Natural killer cell (primary cell): Measurements from ENCODE around the gene SLC22A23. TPM values are rescaled to one million over a fixed set of nuclear protein-coding genes. Genes with fewer than 3 reads are reported as not detected.

Experiments
- ATAC-seq, 3 donors: fragments of 150-1000 bp in 2 of 3; fragments of 200-7000 bp in 1 of 3; cut with Tn5 transposase; 1 replicate in 1 of 3; 2 replicates in 2 of 3; pipeline ENCODE4 v1.10.0; 2021; ENCODE audit warnings: mild to moderate bottlenecking in 2 of 3, moderate library complexity in 2 of 3
- DNase-seq, 2 donors: peaks; one replicate each; pipeline versions ENCODE4 v3.0.0 to v3.0.0-alpha.2; 2013 to 2021; ENCODE audit warnings: mixed read lengths in 1 of 2
- H3K27ac ChIP-seq: one replicate; pipeline ENCODE4 v1.5.1; 2013; ENCODE audit warnings: mild to moderate bottlenecking, low read length
- H3K27me3 ChIP-seq: one replicate; pipeline ENCODE4 v1.6.1; 2013; ENCODE audit warnings: low read length; ENCODE audit not compliant: control insufficient read depth, insufficient read depth
- H3K36me3 ChIP-seq: one replicate; pipeline ENCODE4 v1.6.1; 2013; ENCODE audit warnings: low read length; ENCODE audit not compliant: control insufficient read depth, insufficient read depth
- H3K4me1 ChIP-seq: one replicate; pipeline ENCODE4 v1.6.1; 2013; ENCODE audit warnings: low read length; ENCODE audit not compliant: control insufficient read depth, insufficient read depth
- H3K4me3 ChIP-seq: one replicate; pipeline ENCODE4 v1.5.1; 2013; ENCODE audit warnings: low read length
- H3K9me3 ChIP-seq: one replicate; pipeline ENCODE4 v1.6.1; 2013; ENCODE audit warnings: low read length; ENCODE audit not compliant: control insufficient read depth, insufficient read depth
- H3K27ac Mint-ChIP-seq, 2 donors: one replicate each; pipeline ENCODE4 v1.8.0; 2022; ENCODE audit warnings: mild to moderate bottlenecking in 2 of 2, mixed read lengths in 2 of 2, moderate library complexity in 1 of 2
- H3K27me3 Mint-ChIP-seq, 2 donors: one replicate each; pipeline ENCODE4 v1.8.0; 2022; ENCODE audit warnings: low read depth in 2 of 2, mixed read lengths in 2 of 2
- H3K36me3 Mint-ChIP-seq: one replicate; pipeline ENCODE4 v1.8.0; 2022; ENCODE audit warnings: mixed read lengths
- H3K4me1 Mint-ChIP-seq, 2 donors: one replicate each; pipeline ENCODE4 v1.8.0; 2022; ENCODE audit warnings: mixed read lengths in 2 of 2
- H3K4me3 Mint-ChIP-seq: one replicate; pipeline ENCODE4 v1.8.0; 2022; ENCODE audit warnings: mild to moderate bottlenecking, moderate library complexity, mixed read lengths
- H3K9me3 Mint-ChIP-seq, 2 donors: one replicate each; pipeline ENCODE4 v1.8.0; 2022; ENCODE audit warnings: mixed read lengths in 2 of 2
- CTCF ChIP-seq: fragments of 200-600 bp; IDR thresholded peaks from one replicate; pipeline ENCODE4 v1.8.0; 2022; ENCODE audit warnings: antibody characterized with exemption
- WGBS: methylation state at CpG from one replicate; pipeline ENCODE4 v1.1.7; 2013; ENCODE audit warnings: missing lambda C conversion rate; ENCODE audit not compliant: insufficient coverage; 5-methylcytosine and 5-hydroxymethylcytosine counted together
- intact Hi-C: fragments of 100-400 bp; cut with micrococcal nuclease; formaldehyde crosslinking; loops from one replicate; pipeline ENCODE4 v1.14.2; 2022
- total RNA-seq, 4 donors: library from RNA; stranded (reverse); fragments of 120-200 nt in 1 of 4; gene quantifications; one replicate each; pipeline versions ENCODE4 v1.2.3 to v1.2.4, GENCODE V29; 2013 to 2022

SLC22A23 gene
- total RNA-seq, 3 donors from 2014 or later (not counting 1 experiment from before 2014, with no cell fraction given) = 0.24 to 0.79 (median 0.38) TPM

- no peak for ATAC-seq
- Histone ChIP-seq H3K27ac (no peak overlapping the region), H3K4me1 (no peaks in the 10 kb centered on the region), H3K36me3 (no peaks in the 10 kb centered on the region), H3K4me3 (no peak overlapping the region), H3K27me3 (peaks cover 6% of the 10 kb centered on the region), H3K9me3 (no peaks in the 10 kb centered on the region)
- Mint-ChIP-seq H3K27ac (no peak overlapping the region), H3K4me3 (no peak overlapping the region), H3K27me3 (peaks cover 57 to 73% of the 10 kb centered on the region in 2 donors), H3K36me3 (no peaks in the 10 kb centered on the region), H3K9me3 (no peaks in the 10 kb centered on the region), H3K4me1 (no peaks in the 10 kb centered on the region)
- TF ChIP-seq CTCF = no peak
- intact Hi-C loops = no loop called here
- 87% methylated on average over 13 of the region's 13 CpGs for WGBS
- no peak for DNase-seq
Measured at GRCh38 chr6:3239110-3239830, 217.6 kb downstream of the SLC22A23 start.

- no peaks in the 10 kb centered on the region for H3K9me3 ChIP-seq
- DNase-seq (no peak), ATAC-seq (no peak)
- no peak for TF ChIP-seq CTCF
- no peaks in the 10 kb centered on the region for H3K36me3 ChIP-seq
- no peak overlapping the region for H3K27ac ChIP-seq
- H3K4me3 ChIP-seq = no peak overlapping the region
- no peaks in the 10 kb centered on the region for H3K4me1 ChIP-seq
- intact Hi-C loops = no loop called here
- peaks cover 14% of the 10 kb centered on the region for H3K27me3 ChIP-seq
- Mint-ChIP-seq H3K9me3 (no peaks in the 10 kb centered on the region), H3K4me3 (no peak overlapping the region), H3K4me1 (no peaks in the 10 kb centered on the region), H3K27me3 (peaks cover 60 to 74% of the 10 kb centered on the region in 2 donors), H3K36me3 (no peaks in the 10 kb centered on the region), H3K27ac (no peak overlapping the region)
- WGBS = 63% methylated on average over 24 of the region's 24 CpGs
Measured at GRCh38 chr6:3237761-3238662, 218.8 kb downstream of the SLC22A23 start.

GRCh38 chr6:3236005-3236404, 220.8 kb downstream of the SLC22A23 start:
- WGBS = 21% methylated on average over 3 of the region's 3 CpGs
- Histone ChIP-seq H3K27ac (no peak overlapping the region), H3K27me3 (peaks cover 34% of the 10 kb centered on the region), H3K9me3 (no peaks in the 10 kb centered on the region), H3K36me3 (no peaks in the 10 kb centered on the region), H3K4me1 (peaks cover 11% of the 10 kb centered on the region), H3K4me3 (no peak overlapping the region)
- no peak for TF ChIP-seq CTCF
- H3K36me3 Mint-ChIP-seq = no peaks in the 10 kb centered on the region
- intact Hi-C loops = no loop called here
- ATAC-seq (no peak), DNase-seq (no peak)
- H3K4me1 Mint-ChIP-seq = peaks cover 7 to 16% of the 10 kb centered on the region in 2 donors
- no peak overlapping the region for H3K27ac Mint-ChIP-seq
- peaks cover 70 to 84% of the 10 kb centered on the region in 2 donors for H3K27me3 Mint-ChIP-seq
- no peak overlapping the region for H3K4me3 Mint-ChIP-seq
- no peaks in the 10 kb centered on the region for H3K9me3 Mint-ChIP-seq
